NCI-H1436 (cell line): ENCODE data around the gene TENM3.

Experiments used
- DNase-seq: peaks from one replicate; lab custom pipeline; 2025; lab: John Stamatoyannopoulos, UW

Gene TENM3

GRCh38 chr4:182507805-182508204 is 264.6 kb downstream of the TENM3 start:
- DNase-seq = no peak

DNA sequence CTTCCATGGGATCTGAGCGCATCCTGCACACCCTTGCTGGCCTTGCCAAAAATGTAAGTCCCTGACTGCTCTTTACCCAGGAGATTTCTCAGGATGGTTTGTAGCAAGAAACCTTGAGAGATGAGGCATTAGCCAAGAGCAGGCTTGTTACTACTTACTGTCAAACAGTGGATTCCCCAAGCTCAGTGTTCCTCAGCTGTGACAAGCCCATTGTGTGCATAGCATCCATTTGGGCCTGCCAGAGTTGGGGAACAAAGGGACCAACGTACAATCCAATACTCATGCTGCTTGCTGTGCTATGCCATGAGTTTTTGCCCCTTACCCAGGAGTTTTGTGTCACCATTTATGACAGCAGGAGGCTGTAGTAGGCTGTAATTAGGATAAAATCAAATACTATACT is 267.6 kb downstream of the TENM3 start:
- no peak for DNase-seq

GRCh38 chr4:182513587-182514291 is 270.5 kb downstream of the TENM3 start:
- no peak for DNase-seq

DNA sequence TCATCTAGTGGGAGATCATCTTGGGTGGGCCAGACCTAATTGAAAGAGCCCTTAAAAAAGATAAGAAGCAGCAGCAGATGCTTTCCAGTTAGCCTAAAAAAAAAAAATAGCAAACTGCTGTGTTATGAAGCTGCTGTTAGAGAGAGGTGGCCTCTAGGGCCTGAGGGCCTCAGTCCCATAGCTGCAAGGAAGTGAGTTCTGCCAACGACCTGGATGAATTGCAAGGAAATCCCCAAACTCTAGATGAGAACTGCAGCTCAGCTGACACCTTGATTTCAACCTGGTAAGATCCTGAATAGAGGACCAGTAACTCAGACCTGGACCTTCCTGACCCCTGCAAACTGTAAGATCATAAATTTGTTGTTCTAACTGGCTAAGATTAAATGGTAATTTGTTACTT is 275.2 kb downstream of the TENM3 start:
- DNase-seq = no peak

DNA sequence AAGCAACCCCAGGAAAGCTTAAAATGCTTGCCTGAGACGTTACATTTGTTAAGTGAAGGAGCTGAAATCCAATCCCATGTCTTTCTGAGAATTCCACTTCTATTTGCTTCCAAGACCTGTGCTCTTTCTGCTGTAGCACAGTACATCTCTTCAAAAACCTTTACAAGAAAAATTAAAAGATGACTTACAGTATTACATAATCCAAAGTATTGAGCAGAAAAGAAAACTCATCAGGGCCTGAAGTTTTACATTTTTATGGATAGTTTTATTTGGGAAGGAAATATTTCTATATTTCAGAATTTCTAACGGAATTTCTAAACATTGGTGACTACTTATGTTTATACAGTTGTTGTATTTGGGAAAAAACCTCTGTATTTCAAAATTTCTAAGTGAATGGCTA is 276.3 kb downstream of the TENM3 start:
- DNase-seq = no peak

- no peak for DNase-seq
Measured at GRCh38 chr4:182521011-182521410, 277.8 kb downstream of the TENM3 start.

DNA sequence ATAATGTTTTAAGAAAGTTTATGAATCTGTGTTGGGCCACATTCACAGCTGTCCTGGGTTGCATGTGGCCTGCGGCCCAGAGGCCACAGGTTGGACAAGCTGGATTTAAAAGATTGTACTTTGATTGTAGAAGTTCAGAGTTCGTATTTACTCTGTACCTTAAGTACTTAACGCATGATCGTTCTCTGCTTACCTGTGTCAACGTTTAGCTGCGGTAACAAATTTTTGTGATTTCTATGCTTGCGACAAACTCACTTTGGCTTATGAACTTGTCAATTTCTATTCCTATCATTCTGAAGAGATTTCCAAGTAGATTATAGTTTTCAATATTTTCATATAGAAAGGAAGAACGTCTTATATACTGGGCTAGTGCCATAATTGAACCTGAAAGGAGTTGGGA is 285.6 kb downstream of the TENM3 start:
- DNase-seq = no peak

DNA sequence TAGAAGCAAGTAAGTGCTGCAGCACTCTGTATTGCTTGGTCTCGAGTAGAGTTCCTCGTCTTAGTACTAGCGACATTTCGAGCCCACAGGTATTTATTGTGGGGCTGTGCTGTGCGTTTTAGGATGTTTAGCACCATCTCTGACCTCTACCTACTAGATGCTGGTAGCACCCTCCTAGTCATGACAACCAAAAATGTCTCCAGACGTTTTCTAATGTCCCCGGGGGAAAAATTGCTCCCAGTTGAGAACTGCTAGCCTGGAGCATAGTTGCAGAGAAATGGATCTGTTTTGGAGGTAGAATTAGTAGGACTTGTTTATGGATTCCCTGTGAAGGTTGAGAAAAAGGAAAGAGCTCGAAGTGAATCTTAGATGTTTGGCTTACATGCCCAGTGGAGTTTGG is 287.2 kb downstream of the TENM3 start:
- no peak for DNase-seq

- DNase-seq = no peak
Measured at GRCh38 chr4:182531555-182532162, 288.5 kb downstream of the TENM3 start.

DNA sequence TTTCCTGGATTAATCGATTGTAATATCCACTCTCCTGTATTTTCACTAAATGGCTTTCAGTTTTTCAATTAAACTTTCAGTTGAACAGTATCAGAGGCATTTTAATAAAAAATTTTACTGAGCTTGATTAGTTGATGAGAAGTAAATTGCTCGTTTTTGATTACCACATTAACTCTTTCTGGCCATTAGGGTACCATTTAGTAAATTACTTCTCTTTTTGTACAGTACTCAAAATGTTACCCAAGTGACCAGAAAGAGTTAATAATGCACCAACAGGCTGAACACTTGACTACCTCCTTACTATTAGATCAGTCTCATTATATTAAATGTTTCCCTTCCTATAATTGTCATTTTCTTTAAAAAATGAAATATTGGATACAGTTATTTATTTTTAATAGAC is 289.2 kb downstream of the TENM3 start:
- no peak for DNase-seq

- no peak for DNase-seq
Measured at GRCh38 chr4:182533964-182534363, 290.8 kb downstream of the TENM3 start.

- no peak for DNase-seq
Measured at GRCh38 chr4:182536221-182536811, 293.1 kb downstream of the TENM3 start.

GRCh38 chr4:182537031-182537795 is 294.0 kb downstream of the TENM3 start:
- DNase-seq = no peak

DNA sequence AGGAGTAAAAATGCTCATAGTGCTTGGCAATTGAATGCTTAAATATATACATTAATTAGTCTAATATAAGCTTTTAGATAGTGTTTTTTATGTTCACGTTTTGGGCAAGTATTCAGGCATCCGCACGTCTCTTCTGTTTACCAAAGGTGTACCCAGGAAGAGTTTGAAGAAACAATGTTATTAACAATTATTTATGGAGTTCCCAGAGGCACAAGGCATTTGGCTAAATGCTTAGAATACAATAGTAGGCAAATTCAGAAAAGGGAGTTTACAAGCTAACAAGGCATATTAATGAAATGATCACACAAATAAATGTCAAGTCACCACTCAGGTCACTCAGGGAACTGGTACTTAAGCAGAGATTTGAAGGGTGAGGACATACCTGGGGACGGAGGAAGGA is 294.8 kb downstream of the TENM3 start:
- no peak for DNase-seq

- no peak for DNase-seq
Measured at GRCh38 chr4:182540496-182540895, 297.3 kb downstream of the TENM3 start.

- no peak for DNase-seq
Measured at GRCh38 chr4:182547435-182547834, 304.2 kb downstream of the TENM3 start.

GRCh38 chr4:182548156-182548555 is 305.0 kb downstream of the TENM3 start:
- no peak for DNase-seq

DNA sequence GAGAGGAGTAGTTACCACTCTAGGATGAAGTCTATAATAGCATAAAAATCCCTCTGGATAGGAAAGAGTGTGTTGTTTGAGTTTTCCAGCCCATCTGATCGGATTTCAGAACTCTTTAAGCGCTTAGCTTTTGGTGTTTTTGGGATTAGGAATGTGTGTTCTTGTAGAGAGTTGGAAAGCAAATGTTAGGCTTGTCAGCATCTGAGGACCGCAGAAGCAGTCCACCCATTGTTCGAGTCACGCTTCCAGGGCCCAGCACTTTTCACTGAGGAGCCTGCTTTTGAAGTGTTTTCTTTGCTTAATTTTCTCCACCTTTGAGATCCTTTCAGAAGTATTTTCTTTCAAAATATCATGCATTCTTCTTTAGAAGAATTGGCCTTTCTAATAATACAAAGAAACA is 306.2 kb downstream of the TENM3 start:
- no peak for DNase-seq

DNA sequence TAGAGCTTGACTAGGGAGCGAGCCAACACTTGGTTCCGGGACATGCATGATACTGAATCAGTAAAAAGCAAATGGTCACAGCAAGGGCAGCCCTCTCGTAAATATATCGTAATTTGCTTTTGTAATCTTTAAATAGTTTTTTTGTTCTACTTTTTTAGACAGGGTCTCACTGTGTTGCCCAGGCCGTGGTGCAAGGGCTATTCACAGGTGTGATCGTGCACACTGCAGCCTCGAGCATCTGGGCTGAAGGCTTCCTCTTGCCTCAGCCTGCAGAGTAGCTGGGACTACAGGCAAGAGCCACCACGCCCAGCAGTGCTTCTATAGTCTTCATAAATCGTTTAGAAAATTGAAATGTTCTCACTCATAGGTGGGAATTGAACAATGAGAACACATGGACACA is 309.7 kb downstream of the TENM3 start:
- no peak for DNase-seq

DNA sequence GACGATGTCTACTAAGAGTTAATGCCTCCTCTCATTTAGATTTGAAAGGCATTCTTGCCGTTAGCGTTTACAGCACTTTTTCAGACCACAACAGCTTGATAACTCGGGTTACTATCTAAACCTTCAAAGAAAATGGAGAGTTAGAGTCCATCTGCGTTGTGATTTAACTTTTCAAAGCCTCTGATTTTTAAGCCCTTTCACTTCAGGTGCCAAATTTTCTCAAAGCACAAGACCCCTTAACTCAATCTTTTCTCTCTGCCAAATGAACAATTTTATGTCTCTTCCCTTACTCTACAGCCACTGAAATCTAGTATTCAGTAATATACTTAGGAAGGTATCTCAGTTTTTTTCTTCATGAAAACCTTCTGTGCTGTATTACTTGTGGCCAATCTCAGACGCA is 310.5 kb downstream of the TENM3 start:
- no peak for DNase-seq

DNA sequence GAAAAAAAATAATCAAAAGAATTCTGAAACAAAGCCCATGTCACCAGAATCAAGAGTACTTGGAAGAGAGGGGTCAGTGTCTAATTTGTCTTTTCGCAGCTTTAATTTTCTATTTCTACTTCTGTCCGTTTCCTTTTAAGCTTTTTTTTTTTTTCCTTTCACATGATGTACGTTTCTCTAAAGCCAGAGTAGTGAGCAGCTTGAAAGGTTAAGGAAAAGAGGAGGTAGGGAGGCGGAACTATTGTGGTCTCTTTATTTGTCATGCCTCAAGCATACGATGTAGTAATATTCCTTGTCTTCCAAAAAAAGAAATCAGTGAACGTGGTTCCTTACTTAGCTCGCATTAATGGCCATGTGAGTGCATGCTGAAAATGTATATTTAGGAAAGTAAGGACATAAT is 311.5 kb downstream of the TENM3 start:
- DNase-seq = no peak

GRCh38 chr4:182555997-182556418 is 312.8 kb downstream of the TENM3 start:
- no peak for DNase-seq

- no peak for DNase-seq
Measured at GRCh38 chr4:182556580-182556979, 313.4 kb downstream of the TENM3 start.
